Adrenal gland (tissue), 12 donors: ENCODE measurements around the gene LTB. TPM values are rescaled to one million over a fixed set of nuclear protein-coding genes. Genes with fewer than 3 reads are reported as not detected.

ENCODE experiments used
- DNase-seq, 7 donors: peaks; one replicate each; pipeline ENCODE4 v3.0.0-alpha.2; 2019 to 2020
- H3K27ac ChIP-seq, 5 donors: fragments of 200-600 bp; sonication (generic) in 4 of 5; 1 replicate in 3 of 5; 2 replicates in 2 of 5; pipeline versions ENCODE4 v1.5.1 to v1.8.0; 2016 to 2020; ENCODE audit warnings: mild to moderate bottlenecking in 1 of 5
- H3K27me3 ChIP-seq: fragments of 200-600 bp; 2 replicates; pipeline ENCODE4 v1.8.0; 2021
- H3K36me3 ChIP-seq, 2 donors: fragments of 200-600 bp; replicated peaks in 1 of 2; 1 replicate in 1 of 2; 2 replicates in 1 of 2; pipeline versions ENCODE4 v1.5.1 to v1.8.0; 2018 to 2022
- H3K4me1 ChIP-seq, 2 donors: fragments of 200-600 bp; replicated peaks in 1 of 2; 1 replicate in 1 of 2; 2 replicates in 1 of 2; pipeline versions ENCODE4 v1.5.1 to v1.8.0; 2018 to 2021
- H3K4me3 ChIP-seq, 4 donors: fragments of 200-600 bp; sonication (generic) in 3 of 4; one replicate each; pipeline ENCODE4 v1.5.1; 2016 to 2018
- H3K9me3 ChIP-seq, 3 donors: fragments of 200-600 bp; sonication (generic) in 1 of 3; replicated peaks in 1 of 3; 1 replicate in 2 of 3; 2 replicates in 1 of 3; pipeline versions ENCODE4 v1.5.1 to v1.8.0; 2016 to 2021
- CTCF ChIP-seq, 6 experiments: fragments of 450-650 bp in 4 of 6; fragments of 200-600 bp in 2 of 6; sonication (generic) in 1 of 6; IDR thresholded peaks; 1 replicate in 5 of 6; 2 replicates in 1 of 6; pipeline versions ENCODE4 v1.5.1 to v1.8.0; 2016 to 2021; ENCODE audit warnings: antibody characterized with exemption in 6 of 6, mild to moderate bottlenecking in 2 of 6, moderate library complexity in 1 of 6
- POLR2A ChIP-seq, 2 donors: fragments of 450-650 bp; IDR thresholded peaks; one replicate each; pipeline ENCODE4 v1.6.1; 2017; ENCODE audit warnings: antibody characterized with exemption in 2 of 2, mild to moderate bottlenecking in 2 of 2, moderate library complexity in 1 of 2
- WGBS, 4 donors: extraction: QIAGEN DNeasy Blood & Tissue Kit in 2 of 4; methylation state at CpG; one replicate each; pipeline versions ENCODE4 v1.1.5 to v1.1.7; 2013 to 2017; 5-methylcytosine and 5-hydroxymethylcytosine counted together
- intact Hi-C, 2 donors: fragments of 100-400 bp; cut with DNase I; formaldehyde crosslinking; loops; one replicate each; pipeline versions ENCODE4 v1.14.1 to v1.15.0; 2022 to 2023
- polyA plus RNA-seq, 3 donors: library from polyadenylated mRNA; stranded (reverse); fragments of 200-250 nt in 2 of 3; fragments of 350-450 nt in 1 of 3; fragmentation: Illumina TruSeq in 1 of 3; extraction: RNeasy Lipid Tissue Mini Kit (QIAGEN cat#74804) in 1 of 3; gene quantifications; one replicate each; pipeline ENCODE4 v1.2.3, GENCODE V29; 2013 to 2014
- total RNA-seq, 9 donors: library from RNA; depleted of rRNA in 4 of 9; stranded (reverse); fragments of >200 nt in 4 of 9; fragments of 120-200 nt in 1 of 9; fragmentation: NEBNext Ultra II Directional in 1 of 9; extraction: Animal tissue kit (Norgen Biotek cat#: 25700) in 1 of 9; gene quantifications; one replicate each; pipeline versions ENCODE4 v1.1.0 to v1.2.4, GENCODE V29; 2013 to 2023
- donor health status: healthy with polysubstance abuse.
- donor health status: Bipolar disorder and iron deficiency.
- donor health status: DM: yes; HTN: yes; CAD: no.
- donor health status: DM: no; HTN: no; CAD: no.
- donor health status: DM: no; HTN: no; CAD: no.
- donor health status: DM: yes; HTN: yes; CAD: no.

Gene LTB
- total and polyA plus RNA-seq, 12 donors, result 0.31 to 6.7 (median 1.1) TPM; not detected in 3

GRCh38 chr6:31624070-31624469 is 41.8 kb upstream of the LTB start:
- no peaks in the 10 kb centered on the region for H3K9me3 ChIP-seq
- WGBS, 4 donors, result 83 to 93% (median 89%) methylated on average over 10 of the region's 10 CpGs
- peaks cover 0 to 63% of the 10 kb centered on the region in 2 donors for H3K36me3 ChIP-seq
- no peaks in the 10 kb centered on the region for H3K27me3 ChIP-seq
- no peak for DNase-seq
- no peak overlapping the region for H3K4me3 ChIP-seq
- no peak for TF ChIP-seq CTCF (IDR thresholded peaks at IDR 0.05)
- TF ChIP-seq POLR2A (IDR thresholded peaks at IDR 0.05), result no peak
- intact Hi-C loops, result no loop called here
- H3K27ac ChIP-seq, result no peak overlapping the region
- H3K4me1 ChIP-seq, result peaks cover 14 to 17% of the 10 kb centered on the region in 2 donors

GRCh38 chr6:31622684-31623091 is 40.5 kb upstream of the LTB start:
- Histone ChIP-seq H3K9me3 (no peaks in the 10 kb centered on the region), H3K4me1 (peaks cover 14 to 17% of the 10 kb centered on the region in 2 donors), H3K27me3 (no peaks in the 10 kb centered on the region), H3K27ac (no peak overlapping the region), H3K4me3 (no peak overlapping the region), H3K36me3 (peaks cover 0 to 49% of the 10 kb centered on the region in 2 donors)
- WGBS, 4 donors, result 62 to 67% (median 66%) methylated on average over 5 to 10 of the region's 10 CpGs
- intact Hi-C loops, result no loop called here
- TF ChIP-seq CTCF (IDR thresholded peaks at IDR 0.05) (no peak), POLR2A (IDR thresholded peaks at IDR 0.05) (no peak)
- no peak for DNase-seq

- H3K9me3 ChIP-seq, result no peaks in the 10 kb centered on the region
- TF ChIP-seq POLR2A (IDR thresholded peaks at IDR 0.05), result peak in 1 of 2 donors; percentile 16
- TF ChIP-seq CTCF (IDR thresholded peaks at IDR 0.05), result no peak
- H3K4me1 ChIP-seq, result peaks cover 14 to 17% of the 10 kb centered on the region in 2 donors
- peak overlapping the region in 1 of 4 donors; percentile 72 for H3K4me3 ChIP-seq
- DNase-seq, result no peak
- H3K27me3 ChIP-seq, result no peaks in the 10 kb centered on the region
- intact Hi-C loops, result no loop called here
- H3K27ac ChIP-seq, result peak overlapping the region in 3 of 5 donors; percentile 39 to 99 (median 97)
- WGBS, 4 donors, result 20 to 43% (median 31%) methylated on average over 4 of the region's 4 CpGs
- peaks cover 0 to 42% of the 10 kb centered on the region in 2 donors for H3K36me3 ChIP-seq
Observed at GRCh38 chr6:31621991-31622390, 39.8 kb upstream of the LTB start.

GRCh38 chr6:31621320-31621939 is 39.2 kb upstream of the LTB start:
- H3K27me3 ChIP-seq, result no peaks in the 10 kb centered on the region
- no peak for TF ChIP-seq CTCF (IDR thresholded peaks at IDR 0.05)
- no peak for TF ChIP-seq POLR2A (IDR thresholded peaks at IDR 0.05)
- no peak for DNase-seq
- intact Hi-C loops, result no loop called here
- H3K27ac ChIP-seq, result peak overlapping the region; percentile 92 to 99 (median 97)
- H3K36me3 ChIP-seq, result peaks cover 0 to 36% of the 10 kb centered on the region in 2 donors
- H3K4me3 ChIP-seq, result peak overlapping the region; percentile 57 to 94 (median 70)
- 4 to 8% (median 6%) methylated on average over 15 of the region's 15 CpGs for WGBS, 4 donors
- H3K9me3 ChIP-seq, result no peaks in the 10 kb centered on the region
- H3K4me1 ChIP-seq, result peaks cover 14 to 17% of the 10 kb centered on the region in 2 donors
